OCI-M2 (cell line): ENCODE data around the gene NUP133.

Experiments
- DNase-seq: peaks from one replicate; lab custom pipeline; 2025; ENCODE audit not compliant: unreplicated experiment; lab: John Stamatoyannopoulos, UW

NUP133 gene

GRCh38 chr1:229452956-229453801 is 55.0 kb downstream of the NUP133 start:
- no peak for DNase-seq

GRCh38 chr1:229448845-229449244 is 59.3 kb downstream of the NUP133 start:
- no peak for DNase-seq

- no peak for DNase-seq
These were observed 59.8 kb downstream of the NUP133 start for GRCh38 chr1:229448354-229448753.

- DNase-seq, result no peak
These were observed 60.3 kb downstream of the NUP133 start for GRCh38 chr1:229447809-229448252.

GRCh38 chr1:229445828-229446227 is 62.3 kb downstream of the NUP133 start:
- no peak for DNase-seq

- no peak for DNase-seq
These were observed 67.1 kb downstream of the NUP133 start for GRCh38 chr1:229440851-229441537.

- DNase-seq, result no peak
These were observed 70.1 kb downstream of the NUP133 start for GRCh38 chr1:229438021-229438420.

GRCh38 chr1:229437443-229437842 is 70.7 kb downstream of the NUP133 start:
- no peak for DNase-seq

GRCh38 chr1:229436201-229436600 is 71.9 kb downstream of the NUP133 start:
- no peak for DNase-seq

GRCh38 chr1:229434641-229435051 is 73.5 kb downstream of the NUP133 start:
- no peak for DNase-seq

GRCh38 chr1:229434005-229434640 is 74.0 kb downstream of the NUP133 start, which contains the start of gene ACTA1:
TSS of gene ACTA1 (minus strand) at chr1:229434094. CDS start at chr1:229433115, 979 bp downstream.
- DNase-seq, result no peak

- no peak for DNase-seq
These were observed 74.7 kb downstream of the NUP133 start for GRCh38 chr1:229433364-229434004.

- no peak for DNase-seq
These were observed 75.2 kb downstream of the NUP133 start for GRCh38 chr1:229432905-229433304.

GRCh38 chr1:229432116-229432461 is 76.1 kb downstream of the NUP133 start:
- no peak for DNase-seq

GRCh38 chr1:229431284-229432115 is 76.6 kb downstream of the NUP133 start:
- DNase-seq, result no peak

GRCh38 chr1:229430761-229431283 is 77.3 kb downstream of the NUP133 start:
- DNase-seq, result no peak

- DNase-seq, result no peak
These were observed 79.9 kb downstream of the NUP133 start for GRCh38 chr1:229428256-229428655.

- DNase-seq, result no peak
These were observed 80.6 kb downstream of the NUP133 start for GRCh38 chr1:229427572-229427971.

GRCh38 chr1:229425564-229426159 is 82.5 kb downstream of the NUP133 start:
- DNase-seq, result no peak

- DNase-seq, result no peak
These were observed 87.4 kb downstream of the NUP133 start for GRCh38 chr1:229420765-229421164.
